ENCODE measurements around the gene SETDB2. TPM values are rescaled to one million over a fixed set of nuclear protein-coding genes. Genes with fewer than 3 reads are reported as not detected.

SETDB2 gene
- total RNA-seq, 1 experiment from 2014 or later: 7.3 TPM

GRCh38 chr13:49524740-49525501 lies 80.8 kb downstream of the SETDB2 start:
- no peak for DNase-seq (ENCODE audit: unreplicated experiment)
- Mint-ChIP-seq H3K27ac (ENCODE audit: low read depth, unreplicated experiment) (no peak overlapping the region), H3K4me3 (ENCODE audit: unreplicated experiment) (no peak overlapping the region), H3K27me3 (ENCODE audit: insufficient read depth, unreplicated experiment) (no peaks in the 10 kb centered on the region), H3K4me1 (ENCODE audit: insufficient read depth, unreplicated experiment) (no peaks in the 10 kb centered on the region), H3K9me3 (ENCODE audit: unreplicated experiment) (no peaks in the 10 kb centered on the region), H3K36me3 (ENCODE audit: insufficient read depth, unreplicated experiment) (peaks cover 38% of the 10 kb centered on the region)
- TF ChIP-seq CTCF (IDR thresholded peaks at IDR 0.05; ENCODE audit: unreplicated experiment): no peak
- CTCF ChIA-PET: interaction anchor here (0.9 kb wide), 1 partner anchor 10 kb away, joined by 5 read pairs; no protein-coding TSS in a partner anchor
- POLR2A ChIA-PET: interaction anchor here (0.6 to 0.8 kb wide), 2 partner anchors 61 to 67 kb away, joined by 3 read pairs; partner anchors contain the start of gene RCBTB1
- intact Hi-C loops (cut with micrococcal nuclease): no loop called here
- no TSS peak for BruUV-seq (replicated peaks)

- Mint-ChIP-seq H3K27ac (ENCODE audit: low read depth, unreplicated experiment) (no peak overlapping the region), H3K27me3 (ENCODE audit: insufficient read depth, unreplicated experiment) (no peaks in the 10 kb centered on the region), H3K9me3 (ENCODE audit: unreplicated experiment) (no peaks in the 10 kb centered on the region), H3K4me3 (ENCODE audit: unreplicated experiment) (no peak overlapping the region), H3K4me1 (ENCODE audit: insufficient read depth, unreplicated experiment) (no peaks in the 10 kb centered on the region), H3K36me3 (ENCODE audit: insufficient read depth, unreplicated experiment) (peaks cover 31% of the 10 kb centered on the region)
- TF ChIP-seq CTCF (IDR thresholded peaks at IDR 0.05; ENCODE audit: unreplicated experiment): no peak
- DNase-seq (ENCODE audit: unreplicated experiment): peak; percentile 2
- intact Hi-C loops (cut with micrococcal nuclease): no loop called here
- ChIA-PET POLR2A (no interaction called here), CTCF (no interaction called here)
- BruUV-seq (replicated peaks): no TSS peak
These were observed 83.0 kb downstream of the SETDB2 start for GRCh38 chr13:49527123-49527522.

- no TSS peak for BruUV-seq (replicated peaks)
- peaks cover 31% of the 10 kb centered on the region for H3K36me3 Mint-ChIP-seq (ENCODE audit: insufficient read depth, unreplicated experiment)
- intact Hi-C loops (cut with micrococcal nuclease): no loop called here
- no peaks in the 10 kb centered on the region for H3K27me3 Mint-ChIP-seq (ENCODE audit: insufficient read depth, unreplicated experiment)
- ChIA-PET CTCF (no interaction called here), POLR2A (interaction anchor here (1.0 kb wide), 1 partner anchor 197 kb away, joined by 4 read pairs; no protein-coding TSS in a partner anchor)
- H3K27ac Mint-ChIP-seq (ENCODE audit: low read depth, unreplicated experiment): no peak overlapping the region
- no peak for DNase-seq (ENCODE audit: unreplicated experiment)
- no peaks in the 10 kb centered on the region for H3K4me1 Mint-ChIP-seq (ENCODE audit: insufficient read depth, unreplicated experiment)
- no peak overlapping the region for H3K4me3 Mint-ChIP-seq (ENCODE audit: unreplicated experiment)
- TF ChIP-seq CTCF (IDR thresholded peaks at IDR 0.05; ENCODE audit: unreplicated experiment): no peak
- H3K9me3 Mint-ChIP-seq (ENCODE audit: unreplicated experiment): no peaks in the 10 kb centered on the region
These were observed 84.1 kb downstream of the SETDB2 start for GRCh38 chr13:49528161-49528560.

GRCh38 chr13:49530457-49530856 lies 86.4 kb downstream of the SETDB2 start:
- POLR2A ChIA-PET: interaction anchor here (0.5 kb wide), 1 partner anchor 30 kb away, joined by 4 read pairs; no protein-coding TSS in a partner anchor
- no peaks in the 10 kb centered on the region for H3K4me1 Mint-ChIP-seq (ENCODE audit: insufficient read depth, unreplicated experiment)
- CTCF ChIA-PET: no interaction called here
- no TSS peak for BruUV-seq (replicated peaks)
- peaks cover 24% of the 10 kb centered on the region for H3K36me3 Mint-ChIP-seq (ENCODE audit: insufficient read depth, unreplicated experiment)
- intact Hi-C loops (cut with micrococcal nuclease): no loop called here
- no peak overlapping the region for H3K4me3 Mint-ChIP-seq (ENCODE audit: unreplicated experiment)
- H3K9me3 Mint-ChIP-seq (ENCODE audit: unreplicated experiment): no peaks in the 10 kb centered on the region
- H3K27me3 Mint-ChIP-seq (ENCODE audit: insufficient read depth, unreplicated experiment): no peaks in the 10 kb centered on the region
- no peak for TF ChIP-seq CTCF (IDR thresholded peaks at IDR 0.05; ENCODE audit: unreplicated experiment)
- DNase-seq (ENCODE audit: unreplicated experiment): no peak
- H3K27ac Mint-ChIP-seq (ENCODE audit: low read depth, unreplicated experiment): no peak overlapping the region
